Measurements from ENCODE around the gene CELF4.

DNA sequence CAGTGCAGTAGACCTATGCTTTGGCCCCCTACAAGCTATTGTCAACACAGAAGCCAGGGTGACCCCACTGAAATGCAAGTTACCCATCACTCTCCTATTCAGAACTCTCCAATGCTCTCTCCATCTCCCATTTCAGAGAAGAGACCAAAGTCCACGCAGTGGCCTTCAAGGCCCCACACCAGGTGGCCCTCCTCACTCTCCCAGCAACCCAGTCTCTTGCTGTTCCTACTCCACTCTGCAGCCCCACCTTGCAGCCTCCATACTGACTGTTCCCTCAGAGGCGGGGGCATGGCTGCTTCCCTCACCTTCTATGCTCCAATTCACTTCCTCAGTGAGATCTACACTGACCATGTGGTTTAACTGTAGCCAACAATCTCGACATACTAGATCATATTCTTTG lies 313.3 kb downstream of the CELF4 start:
- TF ChIP-seq GATA2 (IDR thresholded peaks at IDR 0.05; ENCODE audit: low read depth, low read length) = no peak
- TF ChIP-seq GATA3 (IDR thresholded peaks at IDR 0.05; ENCODE audit: low read depth, low read length) = no peak

Measured in SH-SY5Y (cell line).